GM21737 (cell line): ENCODE results near the gene OOSP1.
"Not testable (repeated sequence)": the region's sequence is repeated elsewhere in the genome, so short reads cannot be mapped to it uniquely, and the experiment has no call there.

Source experiments
- ATAC-seq: cut with Tn5 transposase; IDR thresholded peaks from one replicate; pipeline ENCODE4 v1.9.1; 2021; ENCODE audit warnings: mild to moderate bottlenecking, moderate library complexity; ENCODE audit not compliant: unreplicated experiment

Gene OOSP1

DNA sequence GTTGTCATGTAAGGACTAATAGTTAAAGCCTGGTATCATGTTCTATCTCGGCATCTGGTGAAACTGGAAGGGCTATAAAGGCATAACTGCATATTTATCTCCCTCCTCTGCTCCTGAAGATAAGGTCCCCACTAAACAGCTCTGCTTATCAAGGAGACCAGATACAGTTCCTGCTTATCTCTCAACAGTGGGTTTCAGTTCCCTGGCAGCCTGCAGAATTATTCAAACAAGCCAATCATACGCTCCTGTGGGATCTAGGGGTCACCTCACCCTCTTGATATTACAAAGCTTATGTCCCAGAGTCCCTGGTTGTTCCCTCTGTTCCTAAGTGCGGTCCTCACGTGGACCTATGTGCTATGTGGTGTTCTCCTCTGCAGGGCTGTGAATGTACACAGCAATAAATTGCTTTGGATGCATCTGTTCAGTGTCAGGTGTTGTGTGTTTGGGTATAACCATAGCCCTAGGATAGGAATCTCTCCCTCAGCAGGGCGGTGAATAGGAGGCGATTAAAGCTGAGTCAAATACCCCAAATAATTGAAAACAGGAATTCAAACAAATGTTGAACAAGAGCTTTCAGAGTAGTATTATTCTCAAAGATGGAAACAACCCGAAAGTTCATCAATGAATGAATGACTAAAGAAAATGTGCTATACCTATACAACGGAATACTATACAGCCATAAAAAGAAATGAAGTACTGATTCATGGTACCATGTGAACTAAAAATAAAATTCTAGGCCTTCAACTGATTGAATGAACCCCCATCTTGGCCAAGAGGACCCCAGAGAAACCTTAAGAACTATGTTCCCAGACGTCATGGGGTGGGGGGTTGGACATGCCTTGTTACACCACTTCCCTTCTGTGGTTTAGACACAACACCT is 22.5 kb downstream of the OOSP1 start:
- no peak for ATAC-seq

GRCh38 chr11:59962107-59962482 is 23.9 kb downstream of the OOSP1 start:
- ATAC-seq, result no peak

DNA sequence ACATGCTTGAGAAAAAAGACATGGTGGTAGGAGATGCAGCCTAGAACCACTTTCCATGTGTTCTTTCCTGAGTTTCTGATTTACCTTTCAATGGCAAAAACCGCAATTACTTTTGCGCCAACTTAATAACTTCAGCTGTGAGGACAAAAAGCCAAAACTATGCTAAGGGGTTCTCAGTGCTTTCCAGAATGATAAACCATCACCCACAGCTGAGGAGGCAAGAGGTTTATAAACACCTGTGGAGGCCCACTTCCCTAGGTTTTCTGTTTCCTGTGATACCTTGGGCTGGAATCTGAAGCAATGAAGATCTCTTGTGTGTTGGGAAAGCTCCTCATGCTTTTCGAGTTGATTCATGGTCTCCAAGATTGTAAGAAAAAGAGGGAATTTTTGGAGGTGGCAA is 25.5 kb downstream of the OOSP1 start, which contains the start of gene OOSP4A:
Gene OOSP4A, plus strand, starts transcription at position 301 of the 400 bp plus-strand sequence. Its CDS starts 0 bp downstream, at position 301.
- no peak for ATAC-seq

GRCh38 chr11:59965424-59965823 is 27.2 kb downstream of the OOSP1 start:
- no peak for ATAC-seq

- no peak for ATAC-seq
Measured at GRCh38 chr11:59966201-59966600, 28.0 kb downstream of the OOSP1 start.

- no peak for ATAC-seq
Measured at GRCh38 chr11:59967677-59968394, 29.6 kb downstream of the OOSP1 start.

DNA sequence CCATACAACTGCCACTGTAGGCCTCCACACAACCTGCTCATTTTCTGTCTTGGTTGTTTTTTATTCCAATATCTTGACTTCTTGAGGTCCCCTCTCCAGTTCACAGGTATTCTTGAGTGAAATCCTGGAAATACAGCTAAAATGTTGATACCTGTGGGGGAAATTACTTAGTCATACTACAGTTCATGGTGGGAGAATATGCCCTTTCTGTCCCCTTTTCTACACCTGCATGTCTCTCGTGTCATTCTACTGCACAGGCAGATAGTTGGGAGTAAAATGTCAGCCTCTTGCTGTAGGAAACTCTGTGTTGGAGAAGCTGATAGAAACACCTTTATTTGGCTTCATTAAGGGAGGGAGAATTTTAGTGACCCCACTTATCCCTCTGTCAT is 30.2 kb downstream of the OOSP1 start:
- ATAC-seq, result no peak

- ATAC-seq, result no peak
Measured at GRCh38 chr11:59973097-59973496, 34.9 kb downstream of the OOSP1 start.

DNA sequence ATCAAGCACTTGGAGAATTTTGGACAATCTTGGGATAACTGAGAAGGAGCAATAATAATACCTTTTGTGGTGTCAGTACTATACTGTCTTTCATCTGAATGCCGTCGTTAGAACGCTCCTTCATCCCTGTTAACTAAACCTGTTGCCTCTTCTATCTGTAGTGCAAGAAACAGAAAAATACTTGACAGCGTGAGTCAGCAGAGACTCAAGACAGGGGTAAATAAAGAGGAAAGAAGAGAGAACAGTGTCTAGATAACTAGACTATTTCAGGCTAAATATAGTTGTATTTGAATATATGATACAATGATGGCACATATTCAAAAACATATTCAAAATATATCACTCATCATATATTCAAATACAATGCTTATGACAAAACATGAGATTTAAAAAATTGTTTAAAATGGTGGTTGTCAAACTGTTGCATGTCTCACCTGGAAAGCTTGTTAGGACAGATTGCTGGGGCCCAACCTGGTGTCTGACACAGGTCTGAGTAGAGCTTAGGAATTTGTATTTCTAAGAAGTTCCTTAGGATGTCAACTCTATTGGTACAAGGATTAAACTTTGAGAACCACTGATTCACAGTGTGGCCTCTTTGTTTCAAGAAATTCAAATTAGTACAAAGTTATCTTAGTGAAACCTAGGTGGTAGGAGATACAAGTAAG is 43.0 kb downstream of the OOSP1 start:
- no peak for ATAC-seq

DNA sequence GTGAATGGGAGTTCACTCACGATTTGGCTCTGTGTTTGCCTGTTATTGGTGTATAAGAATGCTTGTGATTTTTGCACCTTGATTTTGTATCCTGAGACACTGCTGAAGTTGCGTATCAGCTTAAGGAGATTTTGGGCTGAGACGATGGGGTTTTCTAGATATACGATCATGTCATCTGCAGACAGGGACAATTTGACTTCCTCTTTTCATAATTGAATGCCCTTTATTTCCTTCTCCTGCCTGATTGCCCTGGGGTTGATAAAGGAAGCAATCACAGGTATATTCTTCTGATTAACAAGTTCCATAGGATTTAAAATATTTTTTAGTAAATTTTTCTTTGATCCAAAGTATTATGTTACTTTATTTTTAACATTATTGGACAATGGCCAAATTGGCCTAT is 43.8 kb downstream of the OOSP1 start:
- ATAC-seq, result not testable (repeated sequence)

DNA sequence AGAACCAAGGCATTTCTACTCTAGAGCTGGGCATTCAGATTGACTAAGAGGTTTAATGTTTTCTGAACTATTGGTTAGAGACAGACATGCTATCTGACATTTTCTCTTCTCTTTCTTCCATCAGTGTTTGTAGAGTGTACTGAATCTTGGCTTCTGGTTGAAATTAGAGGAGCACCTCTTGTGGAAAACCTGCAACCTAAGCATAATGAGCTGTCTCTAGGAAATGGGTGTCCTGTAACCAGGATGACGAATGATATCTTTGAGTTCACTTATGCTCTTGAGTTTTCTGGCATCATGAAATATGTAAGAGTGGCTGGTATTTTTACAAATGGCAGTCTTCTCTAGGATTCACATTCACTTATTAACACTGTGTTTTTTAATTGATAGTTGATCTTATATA is 45.0 kb downstream of the OOSP1 start:
- no peak for ATAC-seq

GRCh38 chr11:59984368-59984767 is 46.1 kb downstream of the OOSP1 start:
- ATAC-seq, result no peak

DNA sequence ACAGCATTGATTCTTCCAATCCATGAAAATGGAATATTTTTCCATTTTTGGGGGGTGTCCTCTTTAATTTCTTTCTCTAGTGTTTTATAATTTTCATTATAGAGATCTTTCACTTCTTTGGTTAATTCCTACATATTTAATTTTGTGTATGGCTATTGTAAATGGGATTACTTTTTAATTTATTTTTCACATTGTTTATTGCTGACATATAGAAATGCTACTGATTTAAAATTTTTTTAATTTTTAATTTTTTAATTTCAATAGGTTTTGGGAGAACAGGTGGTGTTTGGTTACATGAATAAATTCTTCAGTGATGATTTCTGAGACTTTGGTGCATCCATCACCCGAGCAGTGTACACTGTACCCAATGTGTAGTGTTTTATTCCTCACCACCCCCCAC is 52.2 kb downstream of the OOSP1 start:
- ATAC-seq, result no peak

DNA sequence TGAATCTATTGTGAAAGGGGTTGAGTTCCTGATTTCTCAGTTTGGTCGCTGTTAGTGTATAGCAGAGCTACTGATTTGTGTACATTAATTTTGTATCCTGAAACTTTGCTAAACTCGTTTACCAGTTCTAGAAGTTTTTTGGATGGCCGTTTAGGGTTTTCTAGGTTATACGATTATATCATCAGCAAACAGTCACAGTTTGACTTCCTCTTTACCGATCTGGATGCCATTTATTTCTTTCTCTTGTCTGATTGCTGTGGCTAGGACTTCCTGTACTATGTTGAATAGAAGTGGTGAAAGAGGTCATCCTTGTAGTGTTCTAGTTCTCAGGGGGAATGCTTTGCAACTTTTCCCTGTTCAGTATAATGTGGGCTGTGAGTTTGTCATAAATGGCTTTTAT is 54.2 kb downstream of the OOSP1 start:
- no peak for ATAC-seq

DNA sequence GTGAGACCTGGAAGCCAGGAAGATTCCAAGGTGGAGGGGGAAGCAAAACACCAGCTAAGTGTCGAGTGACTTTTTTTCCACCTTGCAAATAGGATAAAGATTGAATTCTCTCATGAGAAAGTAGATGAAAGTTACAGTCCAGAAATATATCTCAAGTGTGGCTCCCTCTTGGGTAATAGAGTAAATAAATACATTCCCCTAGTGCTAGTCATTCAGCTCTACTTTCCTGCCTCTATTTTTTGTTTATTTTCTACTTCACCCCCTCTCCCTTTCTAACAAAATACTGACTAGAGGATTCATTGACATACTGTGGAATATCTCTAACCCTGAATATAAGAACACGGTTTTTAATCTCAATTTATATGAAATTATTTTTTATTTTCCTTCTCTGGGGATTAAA is 59.6 kb downstream of the OOSP1 start:
- ATAC-seq, result no peak

- no peak for ATAC-seq
Measured at GRCh38 chr11:59999691-60000090, 61.5 kb downstream of the OOSP1 start.

DNA sequence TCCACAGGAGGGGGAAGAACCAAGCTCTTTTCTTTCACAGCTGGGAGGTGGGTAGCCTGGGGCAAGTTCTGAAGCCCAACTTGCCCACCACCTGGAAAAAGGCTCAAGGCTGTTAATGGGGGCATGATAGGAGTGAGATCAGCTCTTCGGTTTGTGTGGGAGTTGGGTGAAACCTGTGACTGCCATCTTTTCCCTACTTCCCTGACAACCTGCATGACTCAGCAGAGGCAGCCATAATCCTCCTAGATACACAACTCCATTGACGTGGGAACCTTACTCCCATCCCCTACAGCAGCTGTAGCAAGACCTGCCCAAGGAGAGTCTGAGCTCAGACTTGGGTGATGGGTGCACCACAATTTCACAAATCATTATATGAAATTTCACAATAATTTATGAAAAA is 65.5 kb downstream of the OOSP1 start:
- ATAC-seq, result no peak

DNA sequence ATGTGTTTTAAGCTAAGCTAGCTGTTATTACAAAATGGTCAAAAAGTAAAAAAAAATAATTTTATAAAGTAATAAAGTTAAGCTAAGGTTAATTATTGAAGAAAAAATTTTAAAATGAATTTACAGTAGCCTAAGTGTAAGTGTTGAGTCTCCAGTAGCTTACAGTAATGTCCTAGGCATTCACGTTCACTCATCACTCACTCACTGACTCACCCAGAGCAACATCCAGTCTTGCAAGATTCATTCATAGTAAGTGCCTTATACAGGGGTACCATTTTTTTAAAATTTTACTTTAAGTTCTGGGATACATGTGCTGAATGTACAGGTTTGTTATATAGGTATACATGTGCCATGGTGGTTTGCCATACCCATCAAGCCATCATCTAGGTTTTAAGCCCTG is 67.1 kb downstream of the OOSP1 start:
- ATAC-seq, result no peak
